Stimulated activated CD4-positive, alpha-beta T cell treated with anti-CD3 and anti-CD28 coated beads, TNF-alpha, amount 100 ng/mL, for 1 hour (primary cell): Measurements from ENCODE around the gene KIF1A.

Source experiments
- DNase-seq, 3 donors: peaks; one replicate each; pipeline ENCODE4 v3.0.0-alpha.2; 2020; ENCODE audit warnings: low read depth in 3 of 3, low spot score in 1 of 3

KIF1A gene

GRCh38 chr2:240736281-240737250 lies 83.5 kb downstream of the KIF1A start:
- DNase-seq: no peak

GRCh38 chr2:240735476-240735875 lies 84.5 kb downstream of the KIF1A start:
- no peak for DNase-seq

- no peak for DNase-seq
Measured at GRCh38 chr2:240734756-240735155, 85.3 kb downstream of the KIF1A start.

- no peak for DNase-seq
Measured at GRCh38 chr2:240733803-240734495, 86.1 kb downstream of the KIF1A start.

- no peak for DNase-seq
Measured at GRCh38 chr2:240732911-240733622, 87.0 kb downstream of the KIF1A start.

- no peak for DNase-seq
Measured at GRCh38 chr2:240732184-240732583, 87.8 kb downstream of the KIF1A start.

GRCh38 chr2:240731178-240731545 lies 88.9 kb downstream of the KIF1A start:
- no peak for DNase-seq

- DNase-seq: no peak
Measured at GRCh38 chr2:240730501-240731177, 89.4 kb downstream of the KIF1A start.

- DNase-seq: no peak
Measured at GRCh38 chr2:240728827-240729226, 91.2 kb downstream of the KIF1A start.

GRCh38 chr2:240728361-240728760 lies 91.7 kb downstream of the KIF1A start:
- DNase-seq: no peak

- no peak for DNase-seq
Measured at GRCh38 chr2:240727913-240728312, 92.1 kb downstream of the KIF1A start.

- DNase-seq: no peak
Measured at GRCh38 chr2:240727439-240727838, 92.6 kb downstream of the KIF1A start.

- DNase-seq: no peak
Measured at GRCh38 chr2:240726876-240727275, 93.1 kb downstream of the KIF1A start.

- DNase-seq: no peak
Measured at GRCh38 chr2:240725671-240726070, 94.3 kb downstream of the KIF1A start.

- DNase-seq: no peak
Measured at GRCh38 chr2:240725266-240725665, 94.8 kb downstream of the KIF1A start.

GRCh38 chr2:240724431-240724830 lies 95.6 kb downstream of the KIF1A start:
- DNase-seq: no peak

GRCh38 chr2:240723851-240724250 lies 96.2 kb downstream of the KIF1A start:
- no peak for DNase-seq

- DNase-seq: no peak
Measured at GRCh38 chr2:240722796-240723735, 97.0 kb downstream of the KIF1A start.

GRCh38 chr2:240722376-240722775 lies 97.6 kb downstream of the KIF1A start:
- no peak for DNase-seq

GRCh38 chr2:240721596-240722180 lies 98.3 kb downstream of the KIF1A start:
- no peak for DNase-seq
